Activated CD4-positive, alpha-beta T cell treated with anti-CD3 and anti-CD28 coated beads, Interleukin-2, amount 10 ng/mL, durations not matched to agents 7 days and 5 days (primary cell): ENCODE data around the gene NPW. TPM values are rescaled to one million over a fixed set of nuclear protein-coding genes. Genes with fewer than 3 reads are reported as not detected.
A peak's percentile ranks its signal among the peaks of the same experiment; 100 is the strongest.

Experiments used
- CTCF ChIA-PET: fragments of 350-600 bp; sonication (Branson Sonifier 250); formaldehyde crosslinking; loops from one replicate; lab custom pipeline; 2021; ENCODE audit warnings: antibody characterized with exemption; lab: Charles Lee
- POLR2A ChIA-PET: fragments of 350-600 bp; sonication (Branson Sonifier 250); formaldehyde crosslinking; loops from one replicate; lab custom pipeline; 2021; ENCODE audit warnings: antibody characterized with exemption; lab: Charles Lee
- DNase-seq: peaks from one replicate; pipeline ENCODE4 v3.0.0-alpha.2; 2020
- H3K27ac Mint-ChIP-seq: one replicate; pipeline ENCODE4 v1.8.0; 2021; ENCODE audit warnings: mild to moderate bottlenecking, moderate library complexity, mixed read lengths
- H3K27me3 Mint-ChIP-seq: one replicate; pipeline ENCODE4 v1.8.0; 2021; ENCODE audit warnings: mixed read lengths
- H3K36me3 Mint-ChIP-seq: one replicate; pipeline ENCODE4 v1.8.0; 2021; ENCODE audit warnings: low read depth, mixed read lengths
- H3K4me1 Mint-ChIP-seq: one replicate; pipeline ENCODE4 v1.8.0; 2021; ENCODE audit warnings: mixed read lengths
- H3K4me3 Mint-ChIP-seq: one replicate; pipeline ENCODE4 v1.8.0; 2021; ENCODE audit warnings: mild to moderate bottlenecking, moderate library complexity, mixed read lengths
- H3K9me3 Mint-ChIP-seq: one replicate; pipeline ENCODE4 v1.8.0; 2021; ENCODE audit warnings: mixed read lengths
- total RNA-seq, 2 experiments: library from RNA; stranded (reverse); gene quantifications; one replicate each; pipeline ENCODE4 v1.2.3, GENCODE V29; 2021

NPW gene
- total RNA-seq, 2 experiments from 2014 or later = 0.42 to 0.69 TPM

- Mint-ChIP-seq H3K4me3 (peak overlapping the region; percentile 94), H3K4me1 (peaks cover 22% of the 10 kb centered on the region), H3K36me3 (peaks cover 3% of the 10 kb centered on the region), H3K27me3 (no peaks in the 10 kb centered on the region), H3K9me3 (no peaks in the 10 kb centered on the region), H3K27ac (no peak overlapping the region)
- ChIA-PET POLR2A (no interaction called here), CTCF (interaction anchor here (1.0 to 2.4 kb wide), 5 partner anchors 10 to 360 kb away, joined by 3 to 6 read pairs (median 4); no protein-coding TSS in a partner anchor)
- no peak for DNase-seq
These were observed 26.6 kb downstream of the NPW start for GRCh38 chr16:2045965-2046892.

- Mint-ChIP-seq H3K27ac (peak overlapping the region; percentile 84), H3K36me3 (peaks cover 3% of the 10 kb centered on the region), H3K27me3 (no peaks in the 10 kb centered on the region), H3K9me3 (no peaks in the 10 kb centered on the region), H3K4me1 (peaks cover 22% of the 10 kb centered on the region), H3K4me3 (peak overlapping the region; percentile 94)
- CTCF ChIA-PET = interaction anchor here (1.0 to 2.4 kb wide), 8 partner anchors 10 to 359 kb away, joined by 3 to 6 read pairs (median 4); no protein-coding TSS in a partner anchor
- no peak for DNase-seq
- POLR2A ChIA-PET = no interaction called here
These were observed 27.3 kb downstream of the NPW start for GRCh38 chr16:2046893-2047329.

GRCh38 chr16:2047330-2048115 lies 27.9 kb downstream of the NPW start, which contains the start of the genes NTHL1 and TSC2:
Gene NTHL1, minus strand, starts transcription at chr16:2047834. Its CDS starts 11 bp downstream, at chr16:2047823.
Gene TSC2, plus strand, starts transcription at chr16:2047985. Its CDS starts 631 bp downstream, at chr16:2048616.
- peak within 1 kb of the TSS; percentile 84 for H3K27ac Mint-ChIP-seq
- peak within 1 kb of the TSS; percentile 94 for H3K4me3 Mint-ChIP-seq
- H3K36me3 Mint-ChIP-seq = peaks cover 3% of the 10 kb centered on the region
- DNase-seq = peak; percentile 95
- ChIA-PET POLR2A (no interaction called here), CTCF (interaction anchor here (0.5 to 2.4 kb wide), 11 partner anchors 9 to 543 kb away, joined by 3 to 6 read pairs (median 4); no protein-coding TSS in a partner anchor)
- H3K4me1 Mint-ChIP-seq = peaks cover 22% of the 10 kb centered on the region
- H3K9me3 Mint-ChIP-seq = no peaks in the 10 kb centered on the region
- no peaks in the 10 kb centered on the region for H3K27me3 Mint-ChIP-seq

GRCh38 chr16:2048116-2048543 lies 28.5 kb downstream of the NPW start:
- H3K9me3 Mint-ChIP-seq = no peaks in the 10 kb centered on the region
- no peaks in the 10 kb centered on the region for H3K27me3 Mint-ChIP-seq
- H3K4me3 Mint-ChIP-seq = peak overlapping the region; percentile 94
- H3K36me3 Mint-ChIP-seq = peaks cover 3% of the 10 kb centered on the region
- ChIA-PET CTCF (interaction anchor here (0.5 to 2.4 kb wide), 8 partner anchors 9 to 542 kb away, joined by 3 to 6 read pairs (median 4); no protein-coding TSS in a partner anchor), POLR2A (no interaction called here)
- H3K27ac Mint-ChIP-seq = peak overlapping the region; percentile 82
- H3K4me1 Mint-ChIP-seq = peaks cover 22% of the 10 kb centered on the region
- DNase-seq = no peak

GRCh38 chr16:2053211-2053610 lies 33.6 kb downstream of the NPW start:
- ChIA-PET CTCF (no interaction called here), POLR2A (no interaction called here)
- Mint-ChIP-seq H3K9me3 (no peaks in the 10 kb centered on the region), H3K27me3 (no peaks in the 10 kb centered on the region), H3K27ac (no peak overlapping the region), H3K36me3 (peaks cover 3% of the 10 kb centered on the region), H3K4me3 (no peak overlapping the region), H3K4me1 (peaks cover 10% of the 10 kb centered on the region)
- DNase-seq = no peak

- no peak overlapping the region for H3K27ac Mint-ChIP-seq
- ChIA-PET POLR2A (no interaction called here), CTCF (no interaction called here)
- no peak for DNase-seq
- H3K36me3 Mint-ChIP-seq = peaks cover 3% of the 10 kb centered on the region
- peaks cover 3% of the 10 kb centered on the region for H3K4me1 Mint-ChIP-seq
- H3K27me3 Mint-ChIP-seq = no peaks in the 10 kb centered on the region
- H3K4me3 Mint-ChIP-seq = no peak overlapping the region
- H3K9me3 Mint-ChIP-seq = no peaks in the 10 kb centered on the region
These were observed 34.3 kb downstream of the NPW start for GRCh38 chr16:2053897-2054296.

GRCh38 chr16:2054543-2055245 lies 35.1 kb downstream of the NPW start:
- no peak for DNase-seq
- Mint-ChIP-seq H3K9me3 (no peaks in the 10 kb centered on the region), H3K27me3 (no peaks in the 10 kb centered on the region), H3K4me1 (no peaks in the 10 kb centered on the region), H3K27ac (no peak overlapping the region), H3K4me3 (no peak overlapping the region), H3K36me3 (peaks cover 3% of the 10 kb centered on the region)
- ChIA-PET POLR2A (no interaction called here), CTCF (no interaction called here)

- Mint-ChIP-seq H3K4me1 (no peaks in the 10 kb centered on the region), H3K36me3 (no peaks in the 10 kb centered on the region), H3K27me3 (no peaks in the 10 kb centered on the region), H3K27ac (no peak overlapping the region), H3K9me3 (no peaks in the 10 kb centered on the region), H3K4me3 (no peak overlapping the region)
- ChIA-PET POLR2A (no interaction called here), CTCF (interaction anchor here (0.9 to 1.8 kb wide), 2 partner anchors 8 to 9 kb away, joined by 3 to 4 read pairs; partner anchors contain the start of genes NTHL1 and TSC2)
- DNase-seq = no peak
These were observed 36.5 kb downstream of the NPW start for GRCh38 chr16:2056077-2056476.

GRCh38 chr16:2056681-2057407 lies 37.3 kb downstream of the NPW start:
- Mint-ChIP-seq H3K27me3 (no peaks in the 10 kb centered on the region), H3K27ac (no peak overlapping the region), H3K36me3 (no peaks in the 10 kb centered on the region), H3K4me3 (no peak overlapping the region), H3K9me3 (no peaks in the 10 kb centered on the region), H3K4me1 (no peaks in the 10 kb centered on the region)
- ChIA-PET CTCF (interaction anchor here (0.9 to 1.8 kb wide), 2 partner anchors 9 to 10 kb away, joined by 3 to 4 read pairs; partner anchors contain the start of genes NTHL1 and TSC2), POLR2A (interaction anchor here (0.5 kb wide), 1 partner anchor 99 kb away, joined by 3 read pairs; the partner anchor contains the start of gene TRAF7)
- no peak for DNase-seq

GRCh38 chr16:2057438-2057837 lies 37.9 kb downstream of the NPW start:
- Mint-ChIP-seq H3K4me3 (no peak overlapping the region), H3K27me3 (no peaks in the 10 kb centered on the region), H3K36me3 (no peaks in the 10 kb centered on the region), H3K9me3 (no peaks in the 10 kb centered on the region), H3K4me1 (no peaks in the 10 kb centered on the region), H3K27ac (peak overlapping the region; percentile 22)
- no peak for DNase-seq
- CTCF ChIA-PET = interaction anchor here (1.8 kb wide), 1 partner anchor 11 kb away, joined by 4 read pairs; no protein-coding TSS in a partner anchor
- POLR2A ChIA-PET = no interaction called here

- H3K9me3 Mint-ChIP-seq = no peaks in the 10 kb centered on the region
These were observed 38.8 kb downstream of the NPW start for GRCh38 chr16:2058420-2058819.

More at GRCh38 chr16:2058420-2058819, 38.8 kb downstream of the NPW start:
- DNase-seq = no peak
- CTCF ChIA-PET = interaction anchor here (0.6 kb wide), 1 partner anchor 540 kb away, joined by 3 read pairs; no protein-coding TSS in a partner anchor
- POLR2A ChIA-PET = no interaction called here
- H3K27ac Mint-ChIP-seq = no peak overlapping the region
- H3K4me3 Mint-ChIP-seq = no peak overlapping the region
- H3K27me3 Mint-ChIP-seq = no peaks in the 10 kb centered on the region
- H3K36me3 Mint-ChIP-seq = no peaks in the 10 kb centered on the region
- no peaks in the 10 kb centered on the region for H3K4me1 Mint-ChIP-seq
